Measurements from ENCODE around the gene PLEKHM3.

DNA sequence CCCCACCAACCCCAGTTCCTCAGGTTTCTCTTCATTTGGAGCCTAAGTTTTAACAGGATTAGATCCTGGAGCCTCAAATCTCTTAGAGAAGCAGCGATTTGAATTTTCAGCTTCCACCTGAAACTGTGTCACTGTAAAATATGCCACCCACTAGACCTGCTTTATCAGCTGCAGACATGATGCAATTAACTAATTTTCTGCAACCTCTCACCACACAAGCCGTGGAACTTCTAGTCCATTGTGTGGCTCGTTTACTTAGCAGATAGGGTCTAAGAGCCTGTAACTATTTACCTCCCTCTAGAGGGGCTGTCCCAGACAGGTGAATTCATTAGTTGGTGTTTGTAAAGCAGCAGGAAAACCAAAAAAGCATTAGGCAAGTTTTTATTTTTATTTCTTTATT is 224.1 kb downstream of the PLEKHM3 start:
- TF ChIP-seq, protein P1, sequence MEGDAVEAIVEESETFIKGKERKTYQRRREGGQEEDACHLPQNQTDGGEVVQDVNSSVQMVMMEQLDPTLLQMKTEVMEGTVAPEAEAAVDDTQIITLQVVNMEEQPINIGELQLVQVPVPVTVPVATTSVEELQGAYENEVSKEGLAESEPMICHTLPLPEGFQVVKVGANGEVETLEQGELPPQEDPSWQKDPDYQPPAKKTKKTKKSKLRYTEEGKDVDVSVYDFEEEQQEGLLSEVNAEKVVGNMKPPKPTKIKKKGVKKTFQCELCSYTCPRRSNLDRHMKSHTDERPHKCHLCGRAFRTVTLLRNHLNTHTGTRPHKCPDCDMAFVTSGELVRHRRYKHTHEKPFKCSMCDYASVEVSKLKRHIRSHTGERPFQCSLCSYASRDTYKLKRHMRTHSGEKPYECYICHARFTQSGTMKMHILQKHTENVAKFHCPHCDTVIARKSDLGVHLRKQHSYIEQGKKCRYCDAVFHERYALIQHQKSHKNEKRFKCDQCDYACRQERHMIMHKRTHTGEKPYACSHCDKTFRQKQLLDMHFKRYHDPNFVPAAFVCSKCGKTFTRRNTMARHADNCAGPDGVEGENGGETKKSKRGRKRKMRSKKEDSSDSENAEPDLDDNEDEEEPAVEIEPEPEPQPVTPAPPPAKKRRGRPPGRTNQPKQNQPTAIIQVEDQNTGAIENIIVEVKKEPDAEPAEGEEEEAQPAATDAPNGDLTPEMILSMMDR (IDR thresholded peaks at IDR 0.05): no peak
- no peak for TF ChIP-seq POLR2A (IDR thresholded peaks at IDR 0.05; ENCODE audit: low read length)

All from A549 (cell line).